H1 (cell line): Measurements from ENCODE around the gene ALOX5AP. TPM values are rescaled to one million over a fixed set of nuclear protein-coding genes. Genes with fewer than 3 reads are reported as not detected.

Source experiments
- ASH2L ChIP-seq: fragments of 200-600, 300-600 bp; sonication (generic); IDR thresholded peaks from one replicate; pipeline ENCODE4 v1.7.1; 2017; ENCODE audit warnings: low read length
- GTF2F1 ChIP-seq: IDR thresholded peaks from 2 replicates; pipeline ENCODE4 v1.6.1; 2012; ENCODE audit warnings: low read depth, low read length, improper control_type of control experiment, borderline replicate concordance
- MAFK ChIP-seq: IDR thresholded peaks from 2 replicates; pipeline ENCODE4 v1.6.1; 2012; ENCODE audit warnings: low read depth, mild to moderate bottlenecking, improper control_type of control experiment, low read length
- SP1 ChIP-seq: IDR thresholded peaks from 2 replicates; pipeline ENCODE4 v1.6.1; 2011; ENCODE audit warnings: low read depth, low read length
- SP4 ChIP-seq: IDR thresholded peaks from 2 replicates; pipeline ENCODE4 v1.6.1; 2012; ENCODE audit warnings: low read length, inconsistent platforms
- polyA plus RNA-seq, 7 experiments: library from polyadenylated mRNA; depleted of rRNA in 3 of 7; stranded (reverse) in 5 of 7; unstranded in 2 of 7; fragments of >200 nt in 5 of 7; fragments of 200-250 nt in 2 of 7; gene quantifications; 1 replicate in 5 of 7; 2 replicates in 1 of 7; 4 replicates in 1 of 7; pipeline versions ENCODE4 v1.2.1 to v1.2.3, GENCODE V29; 2011 to 2013; ENCODE audit warnings: missing spikeins in 2 of 7, mixed read lengths in 2 of 7
- total RNA-seq: library from RNA; stranded (reverse); fragmentation: NEBNext Ultra II Directional; extraction: Animal tissue kit (Norgen Biotek cat#: 25700); gene quantifications from 2 replicates; pipeline ENCODE4 v1.2.1, GENCODE V29; 2021

Gene ALOX5AP
- total and polyA plus RNA-seq, 2 of the 8 experiments (the other 6 are each of a cell fraction or from before 2014, with no cell fraction given), result not detected

- no peak for TF ChIP-seq ASH2L
- TF ChIP-seq SP1, result no peak
- TF ChIP-seq SP4, result no peak
- no peak for TF ChIP-seq GTF2F1
- TF ChIP-seq MAFK, result no peak
- TF ChIP-seq, all 59 proteins: peak for 0
Observed at GRCh38 chr13:30773561-30773960, 38.2 kb downstream of the ALOX5AP start (continued).
